Right kidney (tissue), 1 donor: Measurements from ENCODE around the gene OPRL1.

Experiments
- DNase-seq: peaks from one replicate; pipeline ENCODE4 v3.0.0-alpha.2; 2016

OPRL1 gene

GRCh38 chr20:64056889-64057627 is 22.8 kb upstream of the OPRL1 start:
- DNase-seq, result no peak

- peak; percentile 70 for DNase-seq
These were observed 22.0 kb upstream of the OPRL1 start for GRCh38 chr20:64057628-64058498.

DNA sequence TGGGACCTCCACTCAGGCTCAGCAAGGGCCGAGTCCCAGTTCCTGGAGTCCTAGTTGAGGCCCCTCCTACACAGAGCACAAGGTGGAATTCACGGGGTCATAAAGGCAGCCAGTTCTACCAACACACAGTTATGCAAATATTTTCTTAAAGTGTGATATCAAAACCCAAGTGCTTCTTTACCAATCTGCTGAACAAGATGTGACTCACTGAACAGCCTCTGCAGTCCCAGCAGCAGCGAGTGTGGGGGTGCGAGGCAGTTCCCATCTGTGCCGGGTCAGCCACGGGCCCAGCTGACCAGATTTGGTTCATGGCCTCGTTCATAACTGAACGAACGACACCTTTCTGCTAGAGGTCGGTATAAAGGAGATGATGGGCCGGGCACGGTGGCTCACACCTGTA is 21.3 kb upstream of the OPRL1 start:
- no peak for DNase-seq

- no peak for DNase-seq
These were observed 17.6 kb upstream of the OPRL1 start for GRCh38 chr20:64062276-64062595.

GRCh38 chr20:64062596-64063388 is 17.1 kb upstream of the OPRL1 start, which contains the start of gene TCEA2:
TCEA2 (plus strand) TSS chr20:64063198; CDS start chr20:64063313, 115 bp downstream.
- DNase-seq, result peak; percentile 92

GRCh38 chr20:64063389-64064144 is 16.3 kb upstream of the OPRL1 start:
- peak; percentile 72 for DNase-seq

DNA sequence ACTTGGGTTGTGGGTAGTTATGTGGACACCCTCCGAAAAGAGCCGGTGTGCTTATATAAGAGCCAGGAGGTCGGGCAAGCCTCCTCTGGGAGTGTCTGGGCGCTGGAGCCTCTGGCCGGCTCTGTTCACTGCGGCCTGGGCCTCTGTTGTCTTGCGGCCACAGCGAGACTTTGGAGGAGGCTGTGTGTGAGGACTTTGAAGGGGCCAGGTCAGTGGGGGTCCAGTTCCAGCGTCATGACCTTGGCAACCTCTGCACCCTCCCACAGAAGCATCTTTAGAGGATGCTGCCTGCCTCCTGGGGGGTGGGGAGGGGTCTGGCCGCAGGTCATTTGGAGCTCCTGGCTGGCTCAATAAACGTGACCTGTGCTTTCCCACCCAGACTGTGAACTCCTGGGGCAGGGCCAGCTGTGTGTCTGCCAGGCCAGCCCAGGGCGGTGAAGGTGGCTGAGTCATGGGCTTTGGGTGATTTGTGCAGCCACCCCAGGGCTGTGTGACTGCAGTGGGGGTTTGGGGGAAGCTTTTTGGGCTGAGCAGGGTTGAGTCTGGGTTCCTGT is 15.7 kb upstream of the OPRL1 start:
- DNase-seq, result no peak

GRCh38 chr20:64065062-64065973 is 14.6 kb upstream of the OPRL1 start:
- DNase-seq, result no peak

DNA sequence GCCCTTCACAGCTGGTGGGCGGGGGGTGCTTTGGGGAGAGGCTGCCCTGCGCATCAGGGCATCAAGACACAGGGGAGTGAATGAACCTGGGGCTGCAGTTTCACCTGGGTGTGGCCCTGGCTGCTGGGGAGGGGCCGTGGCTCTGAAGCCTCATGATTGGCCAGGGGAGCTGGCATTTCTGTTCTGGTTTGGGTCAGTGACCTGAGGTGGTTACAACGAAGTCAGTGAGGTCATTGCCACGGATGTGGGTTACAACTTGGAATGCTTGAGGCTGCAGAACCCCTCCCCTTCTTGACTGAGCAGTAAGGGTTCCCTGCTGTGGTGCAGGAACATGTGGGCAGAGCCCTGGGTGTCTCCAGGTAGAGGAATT is 13.9 kb upstream of the OPRL1 start:
- DNase-seq, result no peak

GRCh38 chr20:64067005-64067632 is 12.8 kb upstream of the OPRL1 start:
- DNase-seq, result no peak

- no peak for DNase-seq
These were observed 12.1 kb upstream of the OPRL1 start for GRCh38 chr20:64067733-64068307.

GRCh38 chr20:64068386-64069208 is 11.3 kb upstream of the OPRL1 start:
- DNase-seq, result no peak

DNA sequence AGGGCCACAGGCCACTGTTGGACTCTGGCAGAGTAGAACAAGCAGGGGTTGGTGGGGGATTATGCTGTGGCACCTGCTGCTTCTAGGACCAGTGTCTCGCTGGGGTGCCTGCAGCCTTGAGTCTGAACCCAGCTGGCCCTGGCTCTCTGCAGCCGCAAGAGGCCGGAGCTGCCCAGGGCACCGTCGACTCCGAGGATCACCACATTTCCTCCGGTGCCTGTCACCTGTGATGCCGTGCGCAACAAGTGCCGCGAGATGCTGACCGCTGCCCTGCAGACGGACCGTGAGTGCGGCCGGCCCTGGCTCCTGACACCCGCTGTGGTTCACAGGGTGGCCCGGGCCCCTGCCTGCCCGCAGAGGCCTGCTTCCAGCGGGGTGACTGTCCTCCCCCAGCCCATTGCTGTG is 10.7 kb upstream of the OPRL1 start:
- DNase-seq, result no peak

DNA sequence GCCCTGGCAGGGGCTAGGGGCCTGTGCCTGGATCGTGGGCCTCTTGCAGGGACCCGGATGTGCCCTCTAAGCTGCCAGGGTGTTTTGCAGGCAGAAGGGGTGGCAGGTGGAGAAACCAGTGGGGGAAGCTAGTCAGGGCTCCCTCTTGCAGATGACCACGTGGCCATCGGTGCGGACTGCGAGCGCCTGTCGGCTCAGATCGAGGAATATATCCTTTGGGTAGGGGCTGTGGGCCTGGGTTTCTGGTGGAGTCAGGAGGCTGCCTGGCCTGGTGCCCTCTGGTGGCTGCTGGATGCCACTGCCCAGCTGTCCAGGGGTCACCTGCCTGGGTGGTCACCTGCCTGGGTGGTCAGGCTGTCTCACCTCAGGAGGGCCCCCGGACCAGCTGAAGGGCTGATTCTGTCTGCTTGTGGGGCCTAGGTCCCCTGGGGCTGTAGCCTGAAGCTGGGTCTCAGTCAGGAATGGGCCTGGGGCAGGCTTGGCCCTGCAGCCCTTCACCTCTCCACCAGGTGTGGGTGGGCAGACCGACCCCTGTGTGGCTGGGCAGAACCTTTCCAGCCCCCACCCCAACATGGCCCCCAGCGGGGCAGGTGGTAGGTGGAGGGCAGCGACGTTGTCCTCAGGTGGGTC is 10.2 kb upstream of the OPRL1 start:
- DNase-seq, result peak; percentile 56

GRCh38 chr20:64070244-64070993 is 9.5 kb upstream of the OPRL1 start:
- DNase-seq, result no peak

- no peak for DNase-seq
These were observed 8.2 kb upstream of the OPRL1 start for GRCh38 chr20:64071341-64072332.
